GM12878 (cell line): ENCODE results near the gene NCAM2. TPM values are rescaled to one million over a fixed set of nuclear protein-coding genes. Genes with fewer than 3 reads are reported as not detected.

Experiments used
- ATAC-seq: fragments of 200-7000 bp; cut with Tn5 transposase; 3 replicates; pipeline ENCODE4 v1.9.1; 2020; ENCODE audit warnings: mild to moderate bottlenecking, moderate library complexity
- Bru-seq: library from RNA; stranded (reverse); fragments of 400-500 nt; gene quantifications from one replicate; lab custom pipeline; 2021; lab: Mats Ljungman, UMichigan
- BruChase-seq, 2 experiments: library from RNA; stranded (reverse); fragments of 400-500 nt; gene quantifications; one replicate each; lab custom pipeline; 2021; lab: Mats Ljungman, UMichigan
- BruUV-seq: library from RNA; stranded (reverse); fragments of 400-500 nt; replicated peaks from 2 replicates; lab custom pipeline; 2021; lab: Mats Ljungman, UMichigan
- CTCF ChIA-PET: fragments of 300-600 bp; sonication (Branson Sonifier 250); formaldehyde crosslinking; extraction: SDS; loops from one replicate; lab custom pipeline; 2021; ENCODE audit warnings: inconsistent platforms; lab: Yijun Ruan, JAX
- POLR2A ChIA-PET: fragments of 350-600 bp; formaldehyde crosslinking; extraction: SDS; loops from one replicate; lab custom pipeline; 2021; ENCODE audit warnings: inconsistent platforms; lab: Charles Lee
- RAD21 ChIA-PET: fragments of 300-600 bp; sonication (Branson Sonifier 250); formaldehyde crosslinking; loops from one replicate; lab custom pipeline; 2023; ENCODE audit warnings: antibody characterized with exemption; ENCODE audit not compliant: unreplicated experiment; lab: Charles Lee
- SMC1A ChIA-PET: fragments of 300-600 bp; sonication (Branson Sonifier 250); formaldehyde crosslinking; loops from one replicate; lab custom pipeline; 2023; ENCODE audit not compliant: unreplicated experiment, uncharacterized antibody; lab: Charles Lee
- DNase-seq: peaks from one replicate; pipeline ENCODE4 v3.0.0-alpha.2; 2011; ENCODE audit warnings: low read depth, low spot score
- FAIRE-seq: peaks from 3 replicates; lab custom pipeline; 2011; peaks lifted over from hg19 to GRCh38; lab: Jason Lieb, UNC
- H2AFZ ChIP-seq: 2 replicates; pipeline ENCODE4 v1.6.0; 2011; ENCODE audit warnings: low read depth, low read length, control low read depth; ENCODE audit not compliant: control insufficient read depth
- H3K27ac ChIP-seq: 2 replicates; pipeline ENCODE4 v1.5.1; 2011; ENCODE audit warnings: control low read depth; ENCODE audit not compliant: control insufficient read depth, insufficient read depth
- H3K27me3 ChIP-seq, 2 experiments: replicated peaks in 1 of 2; 2 replicates each; pipeline versions ENCODE4 v1.6.0 to v1.6.1; 2011; ENCODE audit warnings: low read length in 1 of 2; ENCODE audit not compliant: control insufficient read depth in 2 of 2, insufficient read depth in 2 of 2
- H3K36me3 ChIP-seq, 2 experiments: 2 replicates each; pipeline ENCODE4 v1.5.1; 2011; ENCODE audit warnings: low read length in 1 of 2; ENCODE audit not compliant: control insufficient read depth in 2 of 2, insufficient read depth in 2 of 2
- H3K4me1 ChIP-seq: 2 replicates; pipeline ENCODE4 v1.6.1; 2011; ENCODE audit warnings: mild to moderate bottlenecking, low read length, moderate library complexity, mixed read lengths; ENCODE audit not compliant: control insufficient read depth, insufficient read depth
- H3K4me2 ChIP-seq: 2 replicates; pipeline ENCODE4 v1.6.0; 2011; ENCODE audit warnings: control low read depth; ENCODE audit not compliant: control insufficient read depth, insufficient read depth
- H3K4me3 ChIP-seq: fragments of 200-600 bp; sonication (generic); 2 replicates; pipeline ENCODE4 v1.5.1; 2016
- H3K79me2 ChIP-seq: 2 replicates; pipeline ENCODE4 v1.6.0; 2011; ENCODE audit warnings: low read length; ENCODE audit not compliant: control insufficient read depth, insufficient read depth
- H3K9ac ChIP-seq: 2 replicates; pipeline ENCODE4 v1.8.0; 2011; ENCODE audit warnings: low read length, control low read depth, mixed read lengths; ENCODE audit not compliant: control insufficient read depth, insufficient read depth
- H3K9me3 ChIP-seq: replicated peaks from 3 replicates; pipeline ENCODE4 v1.5.1; 2011; ENCODE audit warnings: mild to moderate bottlenecking, low read length; ENCODE audit not compliant: control insufficient read depth, insufficient read depth
- H4K20me1 ChIP-seq: 2 replicates; pipeline ENCODE4 v1.6.0; 2011; ENCODE audit not compliant: control insufficient read depth, insufficient read depth
- FOS ChIP-seq: IDR thresholded peaks from 3 replicates; pipeline ENCODE4 v1.6.1; 2011; ENCODE audit warnings: borderline replicate concordance; ENCODE audit not compliant: insufficient read length; ENCODE audit errors: extremely low read depth
- JUND ChIP-seq: IDR thresholded peaks from 2 replicates; pipeline ENCODE4 v1.6.1; 2012; ENCODE audit warnings: low read depth, mild to moderate bottlenecking, low read length, improper control_type of control experiment, moderate library complexity
- SMARCA5 ChIP-seq: fragments of 450-650 bp; IDR thresholded peaks from 2 replicates; pipeline ENCODE4 v1.6.1; 2017; ENCODE audit warnings: mild to moderate bottlenecking
- SUZ12 ChIP-seq: fragments of 200-600 bp; sonication (generic); IDR thresholded peaks from one replicate; pipeline ENCODE4 v1.6.1; 2018; ENCODE audit warnings: antibody characterized with exemption, mild to moderate bottlenecking; ENCODE audit not compliant: unreplicated experiment
- TCF7 ChIP-seq: IDR thresholded peaks from 2 replicates; pipeline ENCODE4 v1.6.1; 2014; ENCODE audit warnings: antibody characterized with exemption, borderline replicate concordance
- ZNF217 ChIP-seq: fragments of 450-650 bp; IDR thresholded peaks from 2 replicates; pipeline ENCODE4 v1.6.1; 2017; ENCODE audit warnings: antibody characterized with exemption, mild to moderate bottlenecking
- WGBS: methylation state at CpG from one replicate; pipeline ENCODE4 v1.1.6; 2016; ENCODE audit warnings: low lambda C conversion rate; ENCODE audit not compliant: insufficient replicate concordance, insufficient coverage; ENCODE audit errors: missing lambda C conversion rate; 5-methylcytosine and 5-hydroxymethylcytosine counted together
- in situ Hi-C: fragments of 300-500 bp; cut with MboI; formaldehyde crosslinking; loops from 9 replicates; pipeline ENCODE4 v1.14.3; 2018; ENCODE audit warnings: mixed read lengths
- intact Hi-C: fragments of 100-400 bp; cut with micrococcal nuclease; formaldehyde crosslinking; loops from one replicate; pipeline ENCODE4 v1.14.2; 2022; ENCODE audit not compliant: unreplicated experiment
- long read RNA-seq, 2 experiments: library from polyadenylated mRNA; unstranded; transcript quantifications; one replicate each; pipeline ENCODE4 v2.0.0, GENCODE V29; 2019 to 2020
- polyA minus RNA-seq, 3 experiments: library from RNA; depleted of rRNA, polyadenylated mRNA; stranded (reverse); fragments of >200 nt; gene quantifications; 2 replicates each; pipeline ENCODE4 v1.2.3, GENCODE V29; 2011
- polyA plus RNA-seq, 11 experiments: library from polyadenylated mRNA; depleted of rRNA in 4 of 11; unstranded in 6 of 11; stranded (reverse) in 5 of 11; fragments of >200 nt; fragmentation: Nextera tagmentation in 4 of 11; fragmentation: Illumina TruSeq in 1 of 11; extraction: Ambion mirVana in 4 of 11; extraction: Trizol in 1 of 11; gene quantifications; 1 replicate in 1 of 11; 2 replicates in 10 of 11; pipeline versions ENCODE4 v1.2.1 to v1.2.3, GENCODE V29; 2011 to 2016; ENCODE audit warnings: inconsistent platforms in 2 of 11, missing spikeins in 2 of 11, low read depth in 1 of 11
- total RNA-seq, 4 experiments: library from RNA; depleted of rRNA in 3 of 4; stranded (reverse); fragments of >200 nt in 3 of 4; fragmentation: Illumina TruSeq in 1 of 4; extraction: Trizol in 1 of 4; gene quantifications; 2 replicates each; pipeline versions ENCODE4 v1.2.1 to v1.2.3, GENCODE V29; 2013 to 2021
- TF ChIP-seq, protein P1 (sequence below): fragments of 450-650 bp; conservative IDR thresholded peaks from 2 replicates; pipeline ENCODE4 v1.6.1; 2017; ENCODE audit warnings: mild to moderate bottlenecking, moderate library complexity
- TF ChIP-seq, protein P2 (sequence below): IDR thresholded peaks from 2 replicates; pipeline ENCODE4 v1.6.1; 2011; ENCODE audit warnings: borderline replicate concordance, low read depth, mild to moderate bottlenecking, moderate library complexity, mixed read lengths, low read length; ENCODE audit not compliant: insufficient read depth; ENCODE audit errors: extremely low read length

NCAM2 gene
- total RNA-seq (2013; cell fraction: nucleolus; rRNA removed): not detected in 2 replicates
- total RNA-seq (2014; rRNA removed) (0.23 TPM in 1 of 2 replicates, not detected in the other), total RNA-seq (2014; rRNA removed; fragmentation: Illumina TruSeq; extraction: Trizol) (not detected in 2 replicates), total RNA-seq (2021) (0.13 TPM in 1 of 2 replicates, not detected in the other), polyA plus RNA-seq (2011; rRNA removed) (0.27 and 1.3 TPM in 2 replicates), polyA plus RNA-seq (2014; fragmentation: Illumina TruSeq; extraction: Trizol) (not detected in 2 replicates), polyA plus RNA-seq (2014; fragmentation: Nextera tagmentation; extraction: Ambion mirVana) (not detected), polyA plus RNA-seq (2014; rRNA removed) (not detected in 2 replicates), polyA plus RNA-seq (2016; fragmentation: Nextera tagmentation; extraction: Ambion mirVana) (not detected), polyA minus RNA-seq (2011; rRNA and poly(A)+ RNA removed) (0.67 and 0.73 TPM in 2 replicates), Bru-seq, nascent RNA (percentile 6 among the genes with signal in this experiment), BruChase-seq, experiment 1, labeled RNA remaining after a 6-hour chase (percentile 9 among the genes with signal in this experiment), BruChase-seq, experiment 2, labeled RNA remaining after a 2-hour chase (percentile 19 among the genes with signal in this experiment)
- not detected for polyA plus RNA-seq (2011; ENCODE audit: low read depth)
- 0.09 and 0.18 TPM in 2 replicates for polyA plus RNA-seq (2011; cell fraction: cytosol; rRNA removed)
- polyA plus RNA-seq (2011; cell fraction: nucleus; rRNA removed): 0.22 and 1.2 TPM in 2 replicates
- not detected in 2 replicates for polyA plus RNA-seq (2012)
- polyA minus RNA-seq (2011; cell fraction: cytosol; rRNA and poly(A)+ RNA removed): 1.1 and 1.2 TPM in 2 replicates
- polyA minus RNA-seq (2011; cell fraction: nucleus; rRNA and poly(A)+ RNA removed): 0.48 and 1.2 TPM in 2 replicates
- long read RNA-seq, experiment 1, partial matches to known transcripts: 0 of 1 reads
- long read RNA-seq, experiment 1, other reads (novel, unspliced or antisense): 1 of 1 reads
- long read RNA-seq, experiment 2, partial matches to known transcripts: 0 of 4 reads
- long read RNA-seq, experiment 2, other reads (novel, unspliced or antisense): 4 of 4 reads

DNA sequence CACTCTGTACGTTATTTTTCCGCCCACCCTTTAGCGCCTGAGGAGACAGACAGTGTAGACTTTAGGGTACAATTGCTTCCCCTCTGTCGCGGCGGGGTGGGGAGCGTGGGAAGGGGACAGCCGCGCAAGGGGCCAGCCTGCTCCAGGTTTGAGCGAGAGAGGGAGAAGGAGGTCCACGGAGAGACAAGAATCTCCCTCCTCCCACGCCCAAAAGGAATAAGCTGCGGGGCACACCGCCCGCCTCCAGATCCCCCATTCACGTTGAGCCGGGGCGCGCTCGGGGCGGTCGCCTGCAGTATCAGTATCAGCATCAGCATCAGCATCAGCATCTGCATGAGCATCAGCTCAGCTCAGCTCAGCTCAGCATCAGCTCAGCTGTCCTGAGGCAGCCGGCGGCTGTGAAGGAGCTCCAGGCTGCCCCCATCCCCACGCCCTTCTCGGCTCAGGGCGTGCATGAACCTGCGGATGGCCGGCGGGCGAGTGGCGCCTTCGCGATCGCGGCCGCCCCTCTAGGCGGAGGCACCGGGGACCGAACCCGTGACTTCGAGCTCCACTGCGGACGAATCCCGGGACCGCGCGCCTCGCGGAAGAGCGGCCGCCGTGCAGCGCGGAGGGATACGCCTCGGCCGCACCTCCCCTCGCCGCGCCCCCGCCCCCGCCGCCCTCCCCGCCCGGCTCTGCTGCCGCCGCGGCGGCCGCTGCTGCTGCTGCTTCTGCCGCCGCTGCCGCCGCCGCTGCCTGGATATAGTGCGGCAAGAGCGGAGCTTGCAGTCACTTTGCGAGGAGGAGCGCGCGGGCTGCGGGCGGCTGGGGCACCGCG lies at the start of gene NCAM2:
NCAM2 (plus strand) TSS at position 774 of the 820 bp plus-strand sequence.
- H4K20me1 ChIP-seq: no peaks in the 10 kb centered on the region
- no peaks in the 10 kb centered on the region; a peak in 1 of 4 replicates for H3K27me3 ChIP-seq
- ChIA-PET CTCF (no interaction called here), POLR2A (no interaction called here), SMC1A (no interaction called here), RAD21 (no interaction called here)
- 23% methylated on average over 51 of the region's 86 CpGs for WGBS
- no peaks in the 10 kb centered on the region for H3K36me3 ChIP-seq
- intact Hi-C loops: no loop called here
- no peak within 1 kb of the TSS for H3K27ac ChIP-seq
- no TSS peak for BruUV-seq
- H3K4me3 ChIP-seq: no peak within 1 kb of the TSS
- no peak for DNase-seq
- no peak within 1 kb of the TSS for H3K4me2 ChIP-seq
- no peaks in the 10 kb centered on the region for H3K79me2 ChIP-seq
- in situ Hi-C loops: no loop called here
- H3K9ac ChIP-seq: no peak within 1 kb of the TSS
- no peak for FAIRE-seq
- no peaks in the 10 kb centered on the region for H3K9me3 ChIP-seq
- H3K4me1 ChIP-seq: no peaks in the 10 kb centered on the region
- ATAC-seq: no peak
- no peak within 1 kb of the TSS for H2AFZ ChIP-seq
- TF ChIP-seq, protein P1, sequence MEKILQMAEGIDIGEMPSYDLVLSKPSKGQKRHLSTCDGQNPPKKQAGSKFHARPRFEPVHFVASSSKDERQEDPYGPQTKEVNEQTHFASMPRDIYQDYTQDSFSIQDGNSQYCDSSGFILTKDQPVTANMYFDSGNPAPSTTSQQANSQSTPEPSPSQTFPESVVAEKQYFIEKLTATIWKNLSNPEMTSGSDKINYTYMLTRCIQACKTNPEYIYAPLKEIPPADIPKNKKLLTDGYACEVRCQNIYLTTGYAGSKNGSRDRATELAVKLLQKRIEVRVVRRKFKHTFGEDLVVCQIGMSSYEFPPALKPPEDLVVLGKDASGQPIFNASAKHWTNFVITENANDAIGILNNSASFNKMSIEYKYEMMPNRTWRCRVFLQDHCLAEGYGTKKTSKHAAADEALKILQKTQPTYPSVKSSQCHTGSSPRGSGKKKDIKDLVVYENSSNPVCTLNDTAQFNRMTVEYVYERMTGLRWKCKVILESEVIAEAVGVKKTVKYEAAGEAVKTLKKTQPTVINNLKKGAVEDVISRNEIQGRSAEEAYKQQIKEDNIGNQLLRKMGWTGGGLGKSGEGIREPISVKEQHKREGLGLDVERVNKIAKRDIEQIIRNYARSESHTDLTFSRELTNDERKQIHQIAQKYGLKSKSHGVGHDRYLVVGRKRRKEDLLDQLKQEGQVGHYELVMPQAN: no peak
- TF ChIP-seq ZNF217 (no peak), TCF7 (no peak), FOS (no peak), SUZ12 (no peak), SMARCA5 (no peak), JUND (no peak)
- TF ChIP-seq, protein P2, sequence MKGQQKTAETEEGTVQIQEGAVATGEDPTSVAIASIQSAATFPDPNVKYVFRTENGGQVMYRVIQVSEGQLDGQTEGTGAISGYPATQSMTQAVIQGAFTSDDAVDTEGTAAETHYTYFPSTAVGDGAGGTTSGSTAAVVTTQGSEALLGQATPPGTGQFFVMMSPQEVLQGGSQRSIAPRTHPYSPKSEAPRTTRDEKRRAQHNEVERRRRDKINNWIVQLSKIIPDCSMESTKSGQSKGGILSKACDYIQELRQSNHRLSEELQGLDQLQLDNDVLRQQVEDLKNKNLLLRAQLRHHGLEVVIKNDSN: no peak
